Activated B cell treated with CpG ODN at 0.5 μM for 24 hours (primary cell): ENCODE measurements around the gene C16orf87. TPM values are rescaled to one million over a fixed set of nuclear protein-coding genes. Genes with fewer than 3 reads are reported as not detected.

ENCODE experiments used
- ATAC-seq: fragments of 200-7000 bp; cut with Tn5 transposase; one replicate; pipeline ENCODE4 v1.10.0; 2021; ENCODE audit warnings: low read depth, mild to moderate bottlenecking, moderate library complexity
- CTCF ChIA-PET: fragments of 350-600 bp; sonication (Branson Sonifier 250); formaldehyde crosslinking; loops from one replicate; lab custom pipeline; 2021; ENCODE audit warnings: antibody characterized with exemption; lab: Charles Lee
- POLR2A ChIA-PET: fragments of 350-600 bp; sonication (Branson Sonifier 250); formaldehyde crosslinking; loops from one replicate; lab custom pipeline; 2021; ENCODE audit warnings: antibody characterized with exemption; lab: Charles Lee
- DNase-seq: peaks from one replicate; pipeline ENCODE4 v3.0.0; 2022
- H3K27ac Mint-ChIP-seq: one replicate; pipeline ENCODE4 v1.8.0; 2020; ENCODE audit warnings: mixed read lengths
- H3K27me3 Mint-ChIP-seq: one replicate; pipeline ENCODE4 v1.8.0; 2021; ENCODE audit warnings: mixed read lengths
- H3K36me3 Mint-ChIP-seq: one replicate; pipeline ENCODE4 v1.8.0; 2021; ENCODE audit warnings: low read depth, mixed read lengths
- H3K4me1 Mint-ChIP-seq: one replicate; pipeline ENCODE4 v1.8.0; 2021; ENCODE audit warnings: mixed read lengths
- H3K4me3 Mint-ChIP-seq: one replicate; pipeline ENCODE4 v1.8.0; 2020; ENCODE audit warnings: mild to moderate bottlenecking, mixed read lengths
- H3K9me3 Mint-ChIP-seq: one replicate; pipeline ENCODE4 v1.8.0; 2020; ENCODE audit warnings: mixed read lengths
- intact Hi-C: fragments of 100-400 bp; cut with micrococcal nuclease; formaldehyde crosslinking; loops from one replicate; pipeline ENCODE4 v1.15.1; 2024
- total RNA-seq: library from RNA; stranded (reverse); gene quantifications from 2 replicates; pipeline ENCODE4 v1.2.3, GENCODE V29; 2022
- TF ChIP-seq, protein P1 (sequence below): fragments of 200-600 bp; IDR thresholded peaks from one replicate; pipeline ENCODE4 v1.8.0; 2022; ENCODE audit warnings: antibody characterized with exemption, mild to moderate bottlenecking

The C16orf87 gene
- total RNA-seq, 1 donor from 2014 or later: 16.6 TPM

GRCh38 chr16:46790599-46791270 lies 40.2 kb downstream of the C16orf87 start:
- H3K4me1 Mint-ChIP-seq: peaks cover 55% of the 10 kb centered on the region
- no peaks in the 10 kb centered on the region for H3K27me3 Mint-ChIP-seq
- ATAC-seq (no peak), DNase-seq (no peak)
- H3K9me3 Mint-ChIP-seq: peaks cover 21% of the 10 kb centered on the region
- H3K27ac Mint-ChIP-seq: peak overlapping the region; percentile 86
- intact Hi-C loops: loop anchor here (1.0 to 2.0 kb wide), 6 partner anchors 11 to 183 kb away; partner anchors contain the start of genes C16orf87, DNAJA2, GPT2 and ORC6
- H3K36me3 Mint-ChIP-seq: peaks cover 20% of the 10 kb centered on the region
- ChIA-PET CTCF (interaction anchor here (1.4 to 3.3 kb wide), 2 partner anchors 10 to 117 kb away, joined by 3 to 14 read pairs; no protein-coding TSS in a partner anchor), POLR2A (interaction anchor here (0.6 to 3.4 kb wide), 6 partner anchors 12 to 183 kb away, joined by 3 to 26 read pairs (median 5); partner anchors contain the start of genes C16orf87, DNAJA2 and ORC6)
- H3K4me3 Mint-ChIP-seq: peak overlapping the region; percentile 84
- TF ChIP-seq, protein P1, sequence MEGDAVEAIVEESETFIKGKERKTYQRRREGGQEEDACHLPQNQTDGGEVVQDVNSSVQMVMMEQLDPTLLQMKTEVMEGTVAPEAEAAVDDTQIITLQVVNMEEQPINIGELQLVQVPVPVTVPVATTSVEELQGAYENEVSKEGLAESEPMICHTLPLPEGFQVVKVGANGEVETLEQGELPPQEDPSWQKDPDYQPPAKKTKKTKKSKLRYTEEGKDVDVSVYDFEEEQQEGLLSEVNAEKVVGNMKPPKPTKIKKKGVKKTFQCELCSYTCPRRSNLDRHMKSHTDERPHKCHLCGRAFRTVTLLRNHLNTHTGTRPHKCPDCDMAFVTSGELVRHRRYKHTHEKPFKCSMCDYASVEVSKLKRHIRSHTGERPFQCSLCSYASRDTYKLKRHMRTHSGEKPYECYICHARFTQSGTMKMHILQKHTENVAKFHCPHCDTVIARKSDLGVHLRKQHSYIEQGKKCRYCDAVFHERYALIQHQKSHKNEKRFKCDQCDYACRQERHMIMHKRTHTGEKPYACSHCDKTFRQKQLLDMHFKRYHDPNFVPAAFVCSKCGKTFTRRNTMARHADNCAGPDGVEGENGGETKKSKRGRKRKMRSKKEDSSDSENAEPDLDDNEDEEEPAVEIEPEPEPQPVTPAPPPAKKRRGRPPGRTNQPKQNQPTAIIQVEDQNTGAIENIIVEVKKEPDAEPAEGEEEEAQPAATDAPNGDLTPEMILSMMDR: no peak

DNA sequence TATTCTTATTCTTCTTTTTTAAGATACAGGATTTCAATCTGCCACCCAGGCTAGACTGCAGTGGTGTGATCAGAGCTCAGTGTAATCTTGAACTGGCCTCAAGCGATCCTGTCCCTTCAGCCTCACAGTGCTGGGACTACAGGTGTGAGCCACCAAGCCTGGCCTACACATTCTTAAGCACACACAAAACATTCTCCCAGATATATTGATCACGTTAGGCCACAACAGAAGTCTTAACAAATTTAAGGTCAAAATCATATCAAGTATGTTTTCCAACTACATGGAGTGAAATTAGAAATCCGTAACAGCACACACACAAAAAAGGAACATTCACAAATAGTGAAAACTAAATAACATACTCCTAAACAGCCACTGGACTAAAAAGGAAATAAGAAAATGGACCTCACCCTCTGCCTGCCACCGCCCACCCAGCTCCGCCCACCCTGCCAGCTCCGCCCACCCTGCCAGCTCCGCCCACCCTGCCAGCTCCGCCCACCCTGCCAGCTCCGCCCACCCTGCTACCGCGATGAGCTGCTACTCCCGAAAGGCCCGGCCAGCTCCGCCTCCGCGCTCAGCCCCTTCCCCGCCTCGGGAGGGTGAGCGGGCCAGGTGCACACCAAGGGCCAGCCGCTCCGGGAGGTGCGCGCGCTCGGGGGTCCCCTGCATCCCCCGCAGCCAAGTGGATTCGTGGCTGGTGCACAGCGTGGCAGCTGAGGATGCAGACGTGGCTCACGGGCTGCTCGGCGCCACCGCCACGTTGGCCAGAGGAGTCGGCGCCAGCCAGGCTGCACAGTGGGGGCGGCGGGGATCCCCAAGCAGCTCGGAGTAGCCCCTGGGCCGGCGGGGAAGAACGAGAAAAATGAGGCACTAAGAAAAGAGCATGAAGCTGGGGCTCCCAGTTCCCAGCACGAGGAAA lies 41.2 kb downstream of the C16orf87 start:
- intact Hi-C loops: loop anchor here (1.0 to 10.0 kb wide), 10 partner anchors 12 to 1815 kb away; partner anchors contain the start of genes C16orf87, GPT2, NETO2 and ORC6
- POLR2A ChIA-PET: interaction anchor here (0.6 to 3.4 kb wide), 7 partner anchors 11 to 184 kb away, joined by 3 to 26 read pairs (median 4); partner anchors contain the start of genes C16orf87, DNAJA2, GPT2 and ORC6
- peak overlapping the region; percentile 86 for H3K27ac Mint-ChIP-seq

GRCh38 chr16:46788891-46789474 lies 42.0 kb downstream of the C16orf87 start:
- CTCF ChIA-PET: interaction anchor here (1.0 kb wide), 1 partner anchor 39 kb away, joined by 3 read pairs; no protein-coding TSS in a partner anchor
- intact Hi-C loops: loop anchor here (2.0 to 10.0 kb wide), 5 partner anchors 46 to 1816 kb away; partner anchors contain the start of gene NETO2

More for the DNA sequence above, 41.2 kb downstream of the C16orf87 start:
- DNase-seq (peak; percentile 77), ATAC-seq (peak; percentile 93)
- Mint-ChIP-seq H3K9me3 (peaks cover 15% of the 10 kb centered on the region), H3K4me3 (peak overlapping the region; percentile 84), H3K27me3 (no peaks in the 10 kb centered on the region), H3K4me1 (peaks cover 57% of the 10 kb centered on the region), H3K36me3 (peaks cover 11% of the 10 kb centered on the region)
- CTCF ChIA-PET: interaction anchor here (1.0 to 3.3 kb wide), 3 partner anchors 11 to 39 kb away, joined by 3 to 14 read pairs (median 4); no protein-coding TSS in a partner anchor
- TF ChIP-seq, protein P1: no peak

DNA sequence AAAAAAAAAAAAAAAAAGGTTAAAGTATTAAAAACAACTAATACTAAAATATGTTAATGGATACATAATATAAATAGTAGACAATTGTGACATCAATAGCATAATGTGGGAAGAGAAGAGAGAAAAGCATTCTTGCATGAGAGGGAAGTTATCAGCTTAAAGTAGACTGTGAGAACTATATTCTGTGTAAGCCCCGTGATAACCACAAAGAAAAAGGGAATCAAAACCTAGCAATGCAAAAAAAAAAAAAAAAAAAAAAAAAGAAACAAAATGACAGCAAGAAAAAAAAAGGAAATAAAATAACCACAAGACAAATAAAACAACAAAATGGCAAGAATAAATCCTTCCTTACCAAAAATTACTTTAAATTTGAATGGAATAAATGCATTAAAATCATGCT lies 43.1 kb downstream of the C16orf87 start:
- Mint-ChIP-seq H3K36me3 (peaks cover 4% of the 10 kb centered on the region), H3K4me1 (peaks cover 60% of the 10 kb centered on the region), H3K27me3 (no peaks in the 10 kb centered on the region), H3K27ac (peak overlapping the region; percentile 72), H3K9me3 (peaks cover 7% of the 10 kb centered on the region), H3K4me3 (no peak overlapping the region)
- POLR2A ChIA-PET: interaction anchor here (0.5 to 3.4 kb wide), 8 partner anchors 43 to 186 kb away, joined by 3 to 26 read pairs (median 4); partner anchors contain the start of genes C16orf87, DNAJA2 and ORC6
- CTCF ChIA-PET: interaction anchor here (0.8 kb wide), 1 partner anchor 13 kb away, joined by 5 read pairs; no protein-coding TSS in a partner anchor
- TF ChIP-seq, protein P1: no peak
- intact Hi-C loops: loop anchor here (2.0 to 10.0 kb wide), 5 partner anchors 45 to 1817 kb away; partner anchors contain the start of gene NETO2
- peak; percentile 46 for ATAC-seq
- DNase-seq: no peak

More at GRCh38 chr16:46788891-46789474, 42.0 kb downstream of the C16orf87 start:
- Mint-ChIP-seq H3K9me3 (peaks cover 11% of the 10 kb centered on the region), H3K4me3 (peak overlapping the region; percentile 84), H3K27me3 (no peaks in the 10 kb centered on the region), H3K27ac (peak overlapping the region; percentile 86), H3K4me1 (peaks cover 58% of the 10 kb centered on the region), H3K36me3 (peaks cover 6% of the 10 kb centered on the region)
- POLR2A ChIA-PET: interaction anchor here (3.3 to 3.4 kb wide), 2 partner anchors 42 to 98 kb away, joined by 20 to 26 read pairs; partner anchors contain the start of genes C16orf87 and ORC6
- ATAC-seq: no peak
- no peak for DNase-seq
- TF ChIP-seq, protein P1: no peak
